NCI-H446 (cell line): ENCODE measurements around the gene MYL11.
"Not testable (repeated sequence)": the region's sequence is repeated elsewhere in the genome, so short reads cannot be mapped to it uniquely, and the experiment has no call there.

Experiments used
- DNase-seq, 2 experiments: peaks; one replicate each; lab custom pipeline; 2025; lab: John Stamatoyannopoulos, UW

The MYL11 gene

DNA sequence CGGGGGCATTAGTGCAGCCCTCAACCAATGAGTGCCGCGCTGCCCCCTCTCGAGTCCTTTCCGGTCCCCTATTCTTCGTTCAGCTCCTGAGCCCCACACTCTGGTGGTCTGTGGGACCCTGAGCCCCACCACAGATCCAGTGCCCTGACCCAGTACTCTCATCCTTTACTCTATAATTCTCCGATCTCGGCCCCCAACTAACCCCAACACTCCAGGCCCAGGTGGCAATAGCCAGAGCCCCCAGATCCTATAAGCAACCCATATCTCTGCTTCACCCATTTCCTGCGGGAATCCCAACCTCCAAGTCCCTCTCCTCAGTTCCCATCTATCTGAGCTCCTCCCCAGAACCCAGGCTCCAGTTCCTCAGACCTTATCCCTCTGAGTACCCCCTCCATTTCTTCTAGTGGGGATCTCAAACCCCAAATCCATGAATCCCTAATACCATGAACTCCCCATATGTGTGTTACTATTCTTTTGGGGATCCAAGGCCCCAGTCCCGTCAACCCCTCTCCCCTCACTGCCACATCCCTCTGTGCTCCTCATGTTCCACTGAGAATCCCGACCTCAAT, 3.3 kb upstream of the MYL11 start:
- DNase-seq = no peak

DNA sequence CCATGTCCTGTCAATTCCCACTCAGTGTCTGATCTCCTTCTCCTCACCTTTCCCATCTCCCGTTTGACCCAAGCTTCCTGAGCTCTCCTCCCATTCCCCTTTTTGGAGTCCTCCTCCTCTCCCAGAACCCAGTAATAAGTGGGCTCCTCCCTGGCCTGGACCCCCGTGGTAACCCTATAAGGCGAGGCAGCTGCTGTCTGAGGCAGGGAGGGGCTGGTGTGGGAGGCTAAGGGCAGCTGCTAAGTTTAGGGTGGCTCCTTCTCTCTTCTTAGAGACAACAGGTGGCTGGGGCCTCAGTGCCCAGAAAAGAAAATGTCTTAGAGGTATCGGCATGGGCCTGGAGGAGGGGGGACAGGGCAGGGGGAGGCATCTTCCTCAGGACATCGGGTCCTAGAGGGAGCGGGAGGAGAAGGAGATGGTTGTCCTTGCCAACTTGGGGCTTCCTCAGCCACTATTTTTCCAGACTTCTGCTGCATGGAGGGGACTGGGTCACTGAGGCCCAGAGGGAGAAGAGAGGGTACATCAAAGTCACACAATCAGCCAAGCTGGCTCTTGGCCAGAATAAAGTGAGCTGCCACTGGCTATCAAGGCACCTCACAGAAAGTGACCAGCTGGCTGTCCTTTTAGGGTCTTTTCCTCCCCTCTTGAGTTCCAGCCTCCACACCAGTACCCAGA, 2.4 kb upstream of the MYL11 start:
- DNase-seq = no peak

DNA sequence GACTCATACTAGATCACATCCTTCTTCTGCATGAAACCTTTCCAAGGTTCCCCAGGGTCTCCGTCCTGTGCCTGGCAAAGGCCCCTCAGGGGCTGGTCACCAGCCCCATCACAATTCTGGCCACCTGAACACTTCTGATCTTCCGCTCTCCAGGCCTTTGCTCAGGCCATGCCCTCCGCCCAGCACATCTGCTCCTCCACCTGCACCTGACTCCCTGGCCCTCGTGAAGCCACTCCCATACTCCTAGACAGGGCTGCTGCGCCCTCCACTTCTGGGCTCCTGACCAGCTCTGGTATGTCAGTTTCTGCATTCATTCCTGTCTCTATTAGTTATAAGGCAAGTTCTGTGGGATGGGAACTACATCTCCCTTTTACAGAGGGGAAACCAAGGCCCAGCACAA, 1.9 kb upstream of the MYL11 start:
- no peak for DNase-seq

DNA sequence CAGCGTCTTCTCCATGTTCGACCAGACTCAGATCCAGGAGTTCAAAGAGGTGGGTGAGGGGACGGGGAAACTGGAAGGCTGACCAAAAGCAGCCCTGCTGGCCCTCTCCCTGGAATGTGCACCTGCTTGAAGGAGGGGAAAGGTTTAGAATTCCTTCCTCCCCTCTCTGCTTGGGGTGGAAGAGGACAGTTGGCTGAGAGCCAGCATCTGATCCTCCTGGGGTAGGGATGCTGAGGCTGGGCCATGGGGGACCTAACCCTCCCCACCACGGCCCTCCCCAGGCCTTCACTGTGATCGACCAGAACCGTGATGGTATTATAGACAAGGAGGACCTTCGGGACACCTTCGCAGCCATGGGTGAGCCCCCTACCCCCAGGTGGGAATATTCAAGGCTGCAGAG, 1.3 kb downstream of the MYL11 start:
- DNase-seq = no peak

DNA sequence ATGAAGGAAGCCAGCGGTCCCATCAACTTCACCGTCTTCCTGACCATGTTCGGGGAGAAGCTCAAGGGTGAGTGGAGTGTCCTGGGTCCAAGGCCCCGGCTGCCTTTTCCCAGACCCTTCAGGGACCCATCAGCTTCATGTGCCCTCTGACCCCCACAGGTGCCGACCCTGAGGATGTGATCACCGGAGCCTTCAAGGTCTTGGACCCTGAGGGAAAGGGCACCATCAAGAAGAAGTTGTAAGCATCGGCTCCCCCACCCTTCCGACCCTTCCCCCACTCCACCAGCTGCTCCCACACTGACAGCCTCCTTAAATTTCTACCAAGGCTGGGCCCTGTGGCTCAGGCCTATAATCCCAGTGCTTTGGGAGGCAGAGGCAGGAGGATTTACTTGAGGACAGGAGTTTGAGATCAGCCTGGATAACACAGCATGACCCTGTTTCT, 1.9 kb downstream of the MYL11 start:
- DNase-seq = no peak

DNA sequence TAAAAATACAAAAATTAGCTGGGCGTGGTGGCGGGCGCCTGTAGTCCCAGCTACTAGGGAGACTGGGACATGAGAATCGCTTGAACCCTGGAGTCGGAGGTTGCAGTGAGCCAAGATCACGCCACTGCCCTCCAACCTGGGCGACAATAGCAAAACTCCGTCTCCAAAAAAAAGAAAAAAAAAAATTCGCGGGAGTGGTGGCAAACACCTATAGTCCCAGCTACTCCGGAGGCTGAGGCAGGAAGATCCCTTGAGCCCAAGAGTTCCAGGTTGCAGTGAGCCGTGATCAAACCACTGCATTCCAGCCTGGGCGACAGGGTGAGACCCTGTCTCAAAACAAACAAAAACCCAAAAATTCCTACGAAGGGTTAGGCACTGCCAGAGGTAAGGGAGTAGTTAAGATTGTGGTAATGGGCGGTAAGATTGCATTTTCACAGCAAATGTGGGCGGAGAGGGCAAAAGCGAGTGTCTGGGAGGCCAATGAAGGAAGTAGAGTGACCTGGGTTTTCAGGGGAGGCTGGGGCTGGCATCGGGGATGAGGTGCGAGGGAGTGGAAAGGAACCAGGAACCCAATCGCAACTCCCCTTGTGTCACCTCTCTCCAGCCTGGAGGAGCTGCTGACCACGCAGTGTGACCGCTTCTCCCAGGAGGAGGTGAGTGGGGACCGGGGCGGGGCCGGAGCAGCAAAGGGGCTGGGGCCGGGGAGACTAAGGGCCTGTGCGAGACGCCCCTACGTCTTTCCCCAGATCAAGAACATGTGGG, 2.6 kb downstream of the MYL11 start:
- no peak for DNase-seq

DNA sequence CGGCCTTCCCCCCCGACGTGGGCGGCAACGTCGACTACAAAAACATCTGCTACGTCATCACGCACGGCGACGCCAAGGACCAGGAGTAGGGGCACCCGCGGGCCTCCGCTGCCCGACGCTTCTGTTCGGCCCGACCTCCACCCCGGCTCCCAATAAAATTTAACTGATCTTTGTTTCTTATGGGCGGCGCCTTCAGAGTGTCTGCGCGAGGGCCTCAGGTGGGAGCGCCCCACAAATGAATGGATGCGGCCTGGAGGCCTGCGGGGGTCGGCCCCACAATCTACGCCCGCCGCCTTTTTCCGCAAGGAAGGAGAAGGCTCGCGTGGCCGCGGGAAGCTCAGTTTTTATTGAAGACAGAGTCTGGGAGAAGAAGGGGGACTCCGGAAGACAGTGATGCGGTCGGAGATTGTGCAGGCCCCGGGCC, 3.2 kb downstream of the MYL11 start:
- peak; percentile 61 to 73 for DNase-seq

DNA sequence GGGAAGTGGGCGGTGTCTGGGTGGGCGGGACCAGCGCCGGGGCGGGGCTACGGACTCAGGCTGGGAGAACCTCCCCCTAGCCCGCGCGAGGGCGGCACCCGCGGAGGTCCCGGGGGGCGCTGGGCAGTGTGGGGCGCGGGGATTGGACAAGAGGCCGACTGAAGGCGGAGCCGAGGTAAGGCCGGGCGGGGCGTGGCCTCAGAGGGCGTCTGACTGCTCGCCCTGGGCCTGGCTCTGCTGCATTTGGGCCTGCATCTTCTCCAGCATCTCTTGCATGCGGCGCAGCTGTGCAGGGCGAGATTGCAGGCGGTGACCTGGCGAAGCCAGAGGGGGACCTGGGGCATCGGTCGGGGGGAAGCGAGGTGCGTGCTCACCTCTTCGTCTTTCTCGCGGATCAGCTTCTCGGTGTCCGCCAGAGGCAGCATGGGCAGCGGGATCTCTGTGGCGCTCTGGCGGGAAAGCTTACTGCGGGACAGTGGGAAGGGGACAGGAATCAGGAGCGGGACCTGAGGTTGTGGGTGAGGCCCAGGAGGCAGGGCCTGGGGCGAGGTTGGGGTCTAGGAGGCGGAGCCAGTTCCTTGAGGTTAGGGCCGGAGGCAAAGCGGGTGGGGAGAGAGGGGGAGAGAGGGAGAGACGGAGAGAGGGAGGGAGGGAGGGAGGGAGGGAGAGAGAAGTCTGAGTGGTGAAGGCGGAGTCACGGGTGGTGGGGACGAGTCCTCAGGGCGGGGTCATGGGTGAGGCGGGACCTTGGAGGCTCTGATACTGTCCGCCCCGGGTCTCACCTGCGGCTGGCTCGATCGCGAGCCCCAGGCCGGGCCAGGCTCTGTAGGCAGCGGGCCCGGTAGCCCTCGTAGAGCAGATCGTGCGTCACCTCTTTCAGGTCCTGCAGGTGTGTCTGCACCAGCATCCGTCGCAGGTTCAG, 3.9 kb downstream of the MYL11 start:
- peak; percentile 89 to 97 for DNase-seq

DNA sequence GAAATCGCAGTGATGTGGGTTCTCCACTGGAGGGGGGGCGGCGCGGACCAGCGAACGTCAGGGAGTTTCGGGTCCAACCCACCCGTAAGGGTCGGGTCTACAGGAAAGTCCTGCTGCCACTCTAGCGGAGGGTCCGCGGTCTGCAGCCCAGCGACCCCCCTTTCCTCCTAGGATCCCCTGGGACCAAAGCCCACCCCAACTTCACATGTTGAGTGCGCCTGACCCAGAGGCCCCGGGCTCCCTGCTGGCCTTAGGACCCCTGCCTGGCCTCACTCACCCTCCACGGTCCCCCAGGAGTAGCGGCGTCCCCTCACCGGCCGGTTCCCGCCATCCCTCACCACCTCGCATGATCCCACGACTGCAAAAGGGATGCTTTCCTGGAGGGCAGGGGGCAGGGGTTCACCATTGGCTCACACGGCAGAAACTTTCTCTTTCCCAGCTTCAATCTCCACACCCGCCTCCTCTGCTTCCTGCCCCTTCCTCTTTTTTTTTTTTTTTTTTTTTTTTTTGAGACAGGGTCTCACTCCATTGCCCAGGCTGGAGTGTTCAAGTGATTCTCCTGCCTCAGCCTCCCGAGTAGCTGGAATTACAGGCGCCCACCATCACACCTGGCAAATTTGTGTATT, 4.7 kb downstream of the MYL11 start:
- DNase-seq = no peak

DNA sequence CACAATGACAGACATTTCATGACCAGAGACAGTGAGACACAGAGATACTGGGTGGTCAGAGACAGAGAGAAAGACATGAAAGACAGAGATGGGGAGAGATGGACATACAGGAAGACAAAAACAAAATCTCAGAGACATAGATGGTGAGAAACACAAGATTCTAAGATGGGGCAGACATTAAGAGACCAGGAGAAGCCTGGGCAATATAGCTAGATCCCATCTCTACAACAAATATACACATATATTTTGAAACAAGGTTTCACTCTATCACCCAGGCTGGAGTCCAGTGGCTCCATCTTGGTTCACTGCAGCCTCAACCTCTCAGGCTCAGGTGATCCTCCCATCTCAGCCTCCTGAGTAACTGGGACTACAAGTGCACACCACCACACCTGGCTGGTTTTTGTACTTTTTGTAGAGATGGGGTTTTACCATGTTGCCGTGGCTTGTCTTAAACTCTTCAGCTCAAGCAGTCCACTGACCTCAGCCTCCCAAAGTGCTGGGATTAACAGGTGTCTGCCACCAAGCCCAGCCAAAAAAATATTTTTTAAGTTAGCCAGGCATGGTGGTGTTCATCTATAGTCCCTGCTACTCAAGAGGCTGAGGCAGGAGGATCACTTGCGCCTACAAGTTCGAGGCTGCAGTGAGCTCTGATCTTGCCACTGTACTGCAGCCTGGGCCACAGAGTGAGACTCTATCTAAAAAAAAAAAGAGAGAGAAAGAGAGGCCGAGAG, 5.6 kb downstream of the MYL11 start:
- DNase-seq = no peak

DNA sequence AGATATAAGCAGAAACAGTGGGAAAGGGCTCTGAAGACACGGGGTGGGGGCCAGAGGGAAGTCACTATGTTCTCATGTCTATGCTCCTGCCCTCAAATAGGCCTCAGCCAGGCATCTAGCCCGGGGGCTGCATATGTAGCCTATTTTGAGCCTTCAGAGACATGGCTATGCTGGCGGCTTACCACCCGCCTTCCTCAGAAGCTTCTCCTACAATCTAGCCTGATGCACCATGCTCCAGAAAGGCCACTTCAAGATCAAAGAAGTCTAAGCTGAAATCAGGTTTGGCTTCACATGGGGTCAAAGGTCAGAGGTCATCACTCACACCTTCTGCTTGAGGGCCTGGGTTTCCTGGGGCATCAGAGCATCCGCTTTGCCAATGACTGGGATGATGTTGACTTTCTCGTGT, 6.2 kb downstream of the MYL11 start:
- DNase-seq = no peak

DNA sequence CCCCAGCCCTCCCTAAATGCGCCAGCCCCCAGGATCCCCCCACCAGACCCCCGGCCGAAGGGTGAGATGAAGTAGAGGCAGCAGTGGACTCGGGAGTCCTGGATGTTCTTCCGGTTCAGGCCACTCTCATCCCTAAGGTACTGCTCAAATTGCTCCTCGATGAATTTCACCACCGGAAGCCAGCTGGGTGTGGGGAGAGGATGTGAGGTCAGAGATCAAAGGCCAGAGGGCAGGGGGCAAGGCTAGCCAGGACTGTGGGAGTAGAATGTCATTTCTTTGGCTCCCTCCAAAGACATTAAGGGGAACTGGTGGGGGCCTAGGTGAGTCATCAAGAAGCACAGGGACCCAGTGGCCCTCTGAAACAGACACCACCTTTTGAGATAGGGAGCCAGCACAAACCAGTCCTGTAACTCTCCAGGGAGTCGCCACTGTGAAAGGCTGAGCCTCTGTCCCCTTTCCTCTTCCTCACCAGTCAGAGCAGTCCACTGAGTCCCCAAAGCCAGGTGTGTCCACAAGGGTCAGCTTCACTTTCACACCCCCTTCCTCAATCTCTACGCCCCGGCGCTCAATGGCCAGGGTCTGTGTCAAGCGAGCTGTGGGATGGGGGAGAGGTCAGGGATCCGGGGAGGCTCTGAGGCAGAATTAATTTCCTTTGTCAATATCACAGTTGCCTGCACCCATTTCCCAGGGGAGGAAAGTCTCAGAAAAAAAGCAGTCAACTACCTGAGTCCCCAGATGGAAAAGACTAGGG, 6.9 kb downstream of the MYL11 start:
- DNase-seq = no peak

DNA sequence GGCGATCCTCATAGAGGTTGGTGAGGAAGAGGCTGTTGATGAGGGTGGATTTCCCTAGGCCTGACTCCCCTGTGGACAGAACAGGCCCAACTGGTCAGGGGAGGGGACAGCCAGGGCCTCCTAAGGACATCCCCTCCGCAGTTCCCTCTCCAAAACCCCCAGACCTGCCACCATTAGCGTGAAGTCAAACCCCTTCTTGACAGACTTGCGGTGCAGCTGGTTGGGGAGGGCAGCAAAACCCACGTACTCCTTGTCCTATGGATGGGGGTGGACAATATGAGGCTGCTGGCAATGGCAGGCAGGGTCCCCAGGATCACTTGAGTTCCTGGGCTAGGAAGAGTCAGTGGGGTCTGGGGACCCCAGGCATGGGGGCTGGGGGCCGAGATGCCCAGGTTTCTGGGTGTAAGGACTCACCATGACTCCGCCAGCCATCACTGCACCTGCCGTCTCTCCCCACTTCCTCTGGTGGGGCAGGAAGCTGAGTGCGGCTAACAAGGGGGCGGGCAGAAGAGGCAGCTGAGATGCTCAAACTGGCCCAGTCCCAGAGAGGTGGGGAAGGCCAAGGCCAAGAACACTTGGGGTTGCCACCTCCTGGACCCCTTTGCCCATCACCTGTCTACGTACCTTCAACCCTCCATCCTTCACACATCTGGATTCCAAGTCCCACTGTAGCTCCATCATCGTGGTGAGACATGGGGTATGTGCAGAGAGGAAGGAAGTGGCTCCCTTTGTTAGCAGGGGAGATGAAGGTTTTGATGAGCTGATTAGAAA, 7.7 kb downstream of the MYL11 start, which contains the start of gene SEPTIN1:
TSS of gene SEPTIN1 (minus strand) at position 451 of the 771 bp plus-strand sequence. CDS start at position 432, 19 bp downstream.
- DNase-seq = no peak

DNA sequence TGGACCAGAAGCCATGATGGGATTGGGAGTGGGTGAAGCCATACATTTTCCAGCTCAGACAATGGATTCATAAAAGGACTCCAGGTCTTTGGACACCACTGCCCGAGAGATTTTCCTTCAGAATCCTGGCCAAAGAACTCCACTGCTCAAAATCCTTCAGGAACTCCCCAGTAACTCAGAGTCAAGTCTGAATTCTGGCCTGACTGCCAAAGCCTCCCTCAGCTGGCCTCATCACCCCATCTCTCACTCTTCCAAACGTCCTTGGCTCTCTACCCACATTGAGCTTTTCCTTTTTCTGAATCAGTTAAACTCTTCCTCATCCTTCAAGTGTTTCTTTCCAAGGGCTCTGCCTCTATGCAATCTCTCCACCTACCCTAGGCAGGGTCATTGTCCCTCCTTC, 8.9 kb downstream of the MYL11 start:
- no peak for DNase-seq

DNA sequence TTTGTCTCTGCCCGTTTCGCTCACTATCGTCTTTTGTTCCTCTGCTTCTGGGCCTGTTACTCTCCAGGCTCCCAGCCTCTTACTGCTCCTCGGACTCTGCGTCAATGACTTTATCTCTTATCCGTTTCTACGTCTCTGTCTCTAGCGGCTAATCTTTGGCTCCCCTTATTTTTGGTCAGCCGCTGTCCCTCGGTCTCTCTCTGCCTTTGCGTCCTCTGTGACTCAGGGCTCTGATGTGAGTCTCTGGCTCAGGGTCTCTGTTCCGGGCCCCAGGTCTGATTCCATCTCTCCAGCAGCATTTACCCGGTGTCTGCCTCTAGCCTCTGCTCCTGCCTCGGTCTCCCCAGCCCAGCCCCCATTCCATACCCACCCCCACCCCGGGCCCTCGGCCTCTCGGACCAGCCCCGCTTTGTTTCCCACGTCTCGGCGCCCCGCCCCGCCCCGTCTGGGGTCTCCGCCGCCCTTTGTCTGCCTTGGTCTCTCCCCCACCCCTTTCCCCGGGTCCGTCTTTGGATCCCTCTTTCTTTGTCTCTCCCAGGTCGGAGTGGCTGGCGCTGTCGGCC, 20.1 kb downstream of the MYL11 start:
- no peak for DNase-seq

DNA sequence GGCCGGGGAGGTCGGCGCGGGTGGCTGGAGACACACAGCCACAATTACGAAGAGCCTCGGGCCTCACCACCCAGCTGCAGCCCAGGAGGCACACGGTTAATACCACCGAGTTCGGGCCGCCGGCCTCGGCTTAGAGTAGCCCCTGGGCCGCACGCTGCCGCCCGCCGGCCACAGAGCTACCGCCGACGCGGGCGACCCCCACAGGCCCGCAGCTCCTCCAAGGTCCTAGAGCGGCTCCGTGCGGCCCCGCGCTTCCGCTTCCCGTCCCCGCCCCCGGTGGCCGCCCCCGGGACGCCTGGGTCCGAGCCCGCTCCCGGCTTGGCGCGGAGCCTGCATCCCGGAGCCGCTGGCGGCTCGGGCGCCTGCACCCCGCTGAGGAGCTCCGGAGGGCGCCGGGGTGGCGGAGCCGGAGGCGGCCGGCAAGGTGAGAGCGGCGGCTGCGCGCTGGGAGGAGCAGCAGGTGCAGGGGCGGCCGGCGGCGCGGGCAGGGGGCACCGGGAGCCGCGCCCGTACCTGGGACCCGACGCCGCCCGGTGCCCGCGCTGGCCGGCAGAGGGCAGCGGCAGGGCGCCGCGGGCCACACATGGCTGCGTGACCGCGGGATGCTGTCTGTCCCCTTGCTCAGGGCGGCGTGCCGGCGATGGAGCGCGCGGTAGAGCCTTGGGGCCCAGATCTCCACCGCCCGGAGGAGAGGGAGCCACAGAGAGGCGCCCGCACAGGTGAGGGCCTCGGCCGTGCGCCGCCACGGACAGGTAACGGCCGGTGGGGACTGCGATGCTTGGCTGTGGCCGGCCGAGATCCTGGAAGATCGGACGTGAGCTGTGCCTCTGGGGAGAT, 20.8 kb downstream of the MYL11 start, which contains the start of gene ZNF48:
TSS of gene ZNF48 (plus strand) at position 266 of the 837 bp plus-strand sequence. CDS start at position 641, 375 bp downstream.
- DNase-seq = peak; percentile 61 to 90

DNA sequence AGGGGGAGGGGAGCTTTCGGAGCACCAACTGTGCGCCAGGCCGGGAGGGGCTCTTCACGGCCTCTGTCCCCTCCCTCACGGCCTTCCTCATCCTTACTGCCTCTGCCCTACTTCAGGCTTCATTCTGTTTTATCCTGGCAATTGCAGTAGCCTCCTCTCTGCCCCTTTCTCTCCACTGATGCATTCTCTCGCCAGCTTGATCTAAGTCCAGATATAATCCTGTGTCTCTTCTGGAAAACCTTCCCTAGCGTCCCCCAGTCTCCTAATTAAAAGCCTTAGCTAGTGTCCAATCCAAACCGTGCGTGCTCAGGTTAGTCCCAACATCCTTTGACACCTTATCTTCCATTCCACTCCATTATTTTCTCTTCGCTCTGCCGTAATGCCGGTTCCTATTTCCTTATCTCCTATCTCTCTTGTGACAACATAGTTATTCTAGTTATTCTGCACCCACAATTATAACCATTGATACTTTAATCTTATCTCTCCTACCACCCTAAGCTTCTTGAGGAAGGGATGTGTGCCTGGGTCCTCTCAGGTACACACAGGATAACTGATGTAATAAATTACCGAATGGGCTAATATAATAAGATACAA, 21.5 kb downstream of the MYL11 start:
- DNase-seq = no peak

DNA sequence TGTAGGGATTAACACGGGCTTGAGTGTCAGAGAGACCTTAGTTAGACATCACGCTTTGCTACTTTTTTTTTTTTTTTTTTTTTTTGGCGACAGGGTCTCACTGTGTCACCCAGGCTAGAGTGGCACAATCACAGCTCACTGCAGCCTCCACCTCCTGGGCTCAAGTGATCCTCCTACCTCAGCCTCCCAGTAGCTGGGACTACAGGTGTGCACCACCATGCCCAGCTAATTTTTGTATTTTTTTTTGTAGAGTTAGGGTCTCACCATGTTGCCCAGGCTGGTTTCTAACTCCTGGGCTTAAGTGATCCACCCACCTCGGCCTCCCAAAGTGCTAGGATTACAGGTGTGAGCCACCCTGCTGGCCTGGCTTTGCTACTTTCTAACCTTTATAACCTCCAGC, 22.0 kb downstream of the MYL11 start:
- not testable (repeated sequence) for DNase-seq
